CD4-positive, alpha-beta T cell (primary cell): ENCODE results near the gene SCLY. TPM values are rescaled to one million over a fixed set of nuclear protein-coding genes. Genes with fewer than 3 reads are reported as not detected.

Source experiments
- ATAC-seq: fragments of 200-7000 bp; cut with Tn5 transposase; one replicate; pipeline ENCODE4 v1.10.0; 2022; ENCODE audit warnings: mild to moderate bottlenecking; ENCODE audit not compliant: poor library complexity
- CTCF ChIA-PET: fragments of 350-600 bp; sonication (Branson Sonifier 250); formaldehyde crosslinking; loops from one replicate; lab custom pipeline; 2021; ENCODE audit warnings: antibody characterized with exemption, inconsistent platforms; lab: Charles Lee
- POLR2A ChIA-PET: fragments of 350-600 bp; sonication (Branson Sonifier 250); formaldehyde crosslinking; loops from one replicate; lab custom pipeline; 2021; ENCODE audit warnings: antibody characterized with exemption, inconsistent platforms; lab: Charles Lee
- DNase-seq, 14 experiments: peaks; one replicate each; pipeline ENCODE4 v3.0.0-alpha.2; 2013 to 2020; ENCODE audit warnings: mixed read lengths in 2 of 14
- H3K27ac ChIP-seq, 2 donors: one replicate each; pipeline versions ENCODE4 v1.5.1 to v1.7.0; 2013; ENCODE audit warnings: low read length in 2 of 2, low read depth in 1 of 2, mild to moderate bottlenecking in 1 of 2
- H3K27me3 ChIP-seq, 2 experiments: 1 replicate in 1 of 2; 2 replicates in 1 of 2; pipeline versions ENCODE4 v1.6.1 to v1.7.0; 2013; ENCODE audit warnings: low read length in 2 of 2, control low read depth in 1 of 2, mild to moderate bottlenecking in 1 of 2, moderate library complexity in 1 of 2; ENCODE audit not compliant: insufficient read depth in 2 of 2, control insufficient read depth in 1 of 2
- H3K36me3 ChIP-seq: one replicate; pipeline ENCODE4 v1.6.1; 2013; ENCODE audit warnings: low read length, control low read depth; ENCODE audit not compliant: insufficient read depth
- H3K4me1 ChIP-seq: one replicate; pipeline ENCODE4 v1.6.1; 2013; ENCODE audit warnings: low read length, control low read depth; ENCODE audit not compliant: insufficient read depth
- H3K4me3 ChIP-seq: one replicate; pipeline ENCODE4 v1.5.1; 2013; ENCODE audit warnings: mild to moderate bottlenecking, low read length, moderate library complexity
- H3K9me3 ChIP-seq, 2 experiments: 1 replicate in 1 of 2; 2 replicates in 1 of 2; pipeline versions ENCODE4 v1.6.1 to v1.7.0; 2013; ENCODE audit warnings: low read length in 2 of 2, mild to moderate bottlenecking in 2 of 2, control low read depth in 1 of 2, moderate library complexity in 1 of 2; ENCODE audit not compliant: control insufficient read depth in 1 of 2, insufficient read depth in 1 of 2
- H3K27ac Mint-ChIP-seq: one replicate; pipeline ENCODE4 v1.8.0; 2020; ENCODE audit warnings: mixed read lengths
- H3K27me3 Mint-ChIP-seq: one replicate; pipeline ENCODE4 v1.8.0; 2021; ENCODE audit warnings: mixed read lengths
- H3K36me3 Mint-ChIP-seq: one replicate; pipeline ENCODE4 v1.8.0; 2021; ENCODE audit warnings: low read depth, mixed read lengths
- H3K4me1 Mint-ChIP-seq: one replicate; pipeline ENCODE4 v1.8.0; 2021; ENCODE audit warnings: low read depth, mixed read lengths
- H3K4me3 Mint-ChIP-seq: one replicate; pipeline ENCODE4 v1.8.0; 2020; ENCODE audit warnings: mild to moderate bottlenecking, mixed read lengths
- H3K9me3 Mint-ChIP-seq: one replicate; pipeline ENCODE4 v1.8.0; 2020; ENCODE audit warnings: mixed read lengths
- intact Hi-C, 2 experiments: fragments of 100-400 bp; cut with DNase I in 1 of 2; cut with micrococcal nuclease in 1 of 2; formaldehyde crosslinking; loops; one replicate each; pipeline versions ENCODE4 v1.15.1 to v1.9.0; 2023 to 2025; cut with DNase I, micrococcal nuclease
- total RNA-seq, 174 experiments: library from RNA in 2 of 174; stranded (reverse) in 2 of 174; gene quantifications; one replicate each; pipeline ENCODE4 v1.2.3 and lab custom pipeline; 2021 to 2026
- TF ChIP-seq, protein P1 (sequence below): fragments of 200-600 bp; IDR thresholded peaks from one replicate; pipeline ENCODE4 v1.8.0; 2022; ENCODE audit warnings: antibody characterized with exemption, mild to moderate bottlenecking

SCLY gene
- total RNA-seq, 2 experiments from 2014 or later = 8.9 to 9.6 TPM

DNA sequence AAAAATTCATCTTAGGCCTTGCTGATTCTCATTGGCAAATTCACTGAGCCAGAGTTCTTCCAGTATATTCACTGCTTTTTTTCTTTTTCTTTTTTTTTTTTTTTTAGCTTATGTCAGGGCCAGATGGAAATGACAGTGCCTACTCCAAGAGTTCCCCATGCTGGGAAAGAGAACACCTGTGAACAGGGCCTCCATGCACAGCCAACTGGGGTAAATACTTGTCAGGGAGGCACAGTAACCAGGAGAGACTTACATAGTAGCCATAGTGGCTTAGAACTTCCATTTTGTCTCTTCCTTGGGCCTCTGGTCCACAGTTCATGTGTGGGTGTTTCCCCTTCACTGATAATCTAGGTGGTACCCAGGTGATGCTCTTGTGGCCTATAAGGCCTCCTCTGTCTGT, 15.2 kb upstream of the SCLY start:
- Histone ChIP-seq H3K4me3 (no peak overlapping the region), H3K36me3 (peaks cover 30% of the 10 kb centered on the region), H3K9me3 (peaks cover 11 to 20% of the 10 kb centered on the region in 2 experiments), H3K27me3 (no peaks in the 10 kb centered on the region), H3K27ac (no peak overlapping the region), H3K4me1 (peaks cover 2% of the 10 kb centered on the region)
- TF ChIP-seq, protein P1, sequence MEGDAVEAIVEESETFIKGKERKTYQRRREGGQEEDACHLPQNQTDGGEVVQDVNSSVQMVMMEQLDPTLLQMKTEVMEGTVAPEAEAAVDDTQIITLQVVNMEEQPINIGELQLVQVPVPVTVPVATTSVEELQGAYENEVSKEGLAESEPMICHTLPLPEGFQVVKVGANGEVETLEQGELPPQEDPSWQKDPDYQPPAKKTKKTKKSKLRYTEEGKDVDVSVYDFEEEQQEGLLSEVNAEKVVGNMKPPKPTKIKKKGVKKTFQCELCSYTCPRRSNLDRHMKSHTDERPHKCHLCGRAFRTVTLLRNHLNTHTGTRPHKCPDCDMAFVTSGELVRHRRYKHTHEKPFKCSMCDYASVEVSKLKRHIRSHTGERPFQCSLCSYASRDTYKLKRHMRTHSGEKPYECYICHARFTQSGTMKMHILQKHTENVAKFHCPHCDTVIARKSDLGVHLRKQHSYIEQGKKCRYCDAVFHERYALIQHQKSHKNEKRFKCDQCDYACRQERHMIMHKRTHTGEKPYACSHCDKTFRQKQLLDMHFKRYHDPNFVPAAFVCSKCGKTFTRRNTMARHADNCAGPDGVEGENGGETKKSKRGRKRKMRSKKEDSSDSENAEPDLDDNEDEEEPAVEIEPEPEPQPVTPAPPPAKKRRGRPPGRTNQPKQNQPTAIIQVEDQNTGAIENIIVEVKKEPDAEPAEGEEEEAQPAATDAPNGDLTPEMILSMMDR = no peak
- Mint-ChIP-seq H3K27me3 (no peaks in the 10 kb centered on the region), H3K4me1 (no peaks in the 10 kb centered on the region), H3K9me3 (peaks cover 16% of the 10 kb centered on the region), H3K4me3 (no peak overlapping the region), H3K27ac (no peak overlapping the region), H3K36me3 (peaks cover 65% of the 10 kb centered on the region)
- no peak for DNase-seq
- no peak for ATAC-seq
- ChIA-PET POLR2A (no interaction called here), CTCF (no interaction called here)
- intact Hi-C loops = no loop called here

DNA sequence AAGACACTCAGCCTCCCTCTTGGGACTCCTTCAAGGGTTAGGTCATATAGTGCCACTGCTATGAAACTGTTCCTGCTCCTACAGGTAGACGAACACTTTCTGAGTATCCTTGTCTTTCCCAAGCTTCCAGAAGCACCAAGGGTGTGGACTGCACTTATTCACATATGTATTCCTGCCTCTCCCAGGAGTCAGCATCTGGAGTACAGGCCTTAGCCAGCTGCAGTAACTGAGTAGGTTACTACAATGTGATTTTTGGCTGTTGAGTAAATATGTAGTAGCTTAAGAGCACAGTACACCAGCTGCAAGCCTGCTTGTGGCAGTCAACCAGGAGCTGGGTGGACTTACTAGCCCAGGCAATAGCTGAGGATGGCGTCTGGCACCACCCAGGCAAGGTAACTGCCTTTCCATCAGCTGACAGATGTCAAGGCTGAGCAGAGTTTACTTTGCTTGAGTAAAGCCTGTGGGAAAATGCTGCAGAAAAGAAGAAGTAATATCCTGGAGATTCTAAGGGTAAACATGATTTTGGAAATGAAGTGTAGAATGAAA, 14.0 kb upstream of the SCLY start:
- Histone ChIP-seq H3K4me3 (no peak overlapping the region), H3K27me3 (no peaks in the 10 kb centered on the region), H3K36me3 (peaks cover 17% of the 10 kb centered on the region), H3K4me1 (peaks cover 2% of the 10 kb centered on the region), H3K9me3 (peaks cover 11 to 20% of the 10 kb centered on the region in 2 experiments), H3K27ac (no peak overlapping the region)
- Mint-ChIP-seq H3K9me3 (peaks cover 16% of the 10 kb centered on the region), H3K27ac (no peak overlapping the region), H3K36me3 (peaks cover 53% of the 10 kb centered on the region), H3K4me3 (no peak overlapping the region), H3K27me3 (no peaks in the 10 kb centered on the region), H3K4me1 (no peaks in the 10 kb centered on the region)
- DNase-seq (no peak), ATAC-seq (no peak)
- intact Hi-C loops = no loop called here
- TF ChIP-seq, protein P1 = no peak
- ChIA-PET CTCF (no interaction called here), POLR2A (interaction anchor here (1.2 kb wide), 1 partner anchor 14 kb away, joined by 4 read pairs; the partner anchor contains the start of gene SCLY)

DNA sequence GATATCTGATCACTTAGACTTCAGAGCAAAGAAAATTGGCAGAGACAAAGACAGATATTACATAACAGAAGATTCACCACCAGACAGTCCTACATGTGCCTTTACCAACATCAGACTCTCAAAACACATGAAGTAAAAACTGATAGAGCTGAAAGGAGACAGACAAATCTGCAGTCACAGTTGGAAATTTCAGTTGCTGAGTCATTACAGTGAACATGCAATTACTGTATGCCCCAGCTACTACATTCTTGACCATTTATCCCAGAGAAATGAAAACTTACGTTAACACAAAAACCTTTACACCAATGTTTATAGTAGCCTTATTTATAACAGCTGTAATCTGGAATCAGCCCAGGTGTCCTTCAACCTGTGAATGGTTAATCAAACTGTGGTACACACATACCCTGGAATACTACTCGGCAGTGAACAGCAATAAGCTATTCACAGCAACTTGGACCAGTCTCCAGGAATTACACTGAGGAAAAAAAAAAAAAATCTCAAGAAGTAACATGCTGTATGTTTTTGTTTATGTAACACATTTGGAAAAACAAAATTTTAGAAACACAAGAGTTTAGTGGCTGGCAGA, 7.5 kb upstream of the SCLY start:
- Mint-ChIP-seq H3K27ac (no peak overlapping the region), H3K36me3 (no peaks in the 10 kb centered on the region), H3K4me3 (no peak overlapping the region), H3K9me3 (peaks cover 9% of the 10 kb centered on the region), H3K27me3 (peaks cover 35% of the 10 kb centered on the region), H3K4me1 (peaks cover 5% of the 10 kb centered on the region)
- H3K9me3 ChIP-seq = peaks cover 5 to 12% of the 10 kb centered on the region in 2 experiments
- H3K36me3 ChIP-seq = no peaks in the 10 kb centered on the region
- H3K27me3 ChIP-seq = no peaks in the 10 kb centered on the region
- DNase-seq (no peak), ATAC-seq (no peak)
- ChIA-PET POLR2A (no interaction called here), CTCF (interaction anchor here (1.1 to 1.5 kb wide), 2 partner anchors 20 to 84 kb away, joined by 3 read pairs; no protein-coding TSS in a partner anchor)
- no peak overlapping the region for H3K4me3 ChIP-seq
- peaks cover 3% of the 10 kb centered on the region for H3K4me1 ChIP-seq
- H3K27ac ChIP-seq = no peak overlapping the region
- TF ChIP-seq, protein P1 = no peak
- intact Hi-C loops = no loop called here
